Activated T-cell treated with anti-CD3 and anti-CD28 coated beads, Interleukin-2, amount 50 U/mL, for 48 hours (primary cell): ENCODE data around the gene ZNF732.
A peak's percentile ranks its signal among the peaks of the same experiment; 100 is the strongest.
"Not testable (repeated sequence)": the region's sequence is repeated elsewhere in the genome, so short reads cannot be mapped to it uniquely, and the experiment has no call there.

Source experiments
- DNase-seq, 2 experiments: peaks; one replicate each; pipeline ENCODE4 v3.0.0-alpha.2; 2020

The ZNF732 gene

DNA sequence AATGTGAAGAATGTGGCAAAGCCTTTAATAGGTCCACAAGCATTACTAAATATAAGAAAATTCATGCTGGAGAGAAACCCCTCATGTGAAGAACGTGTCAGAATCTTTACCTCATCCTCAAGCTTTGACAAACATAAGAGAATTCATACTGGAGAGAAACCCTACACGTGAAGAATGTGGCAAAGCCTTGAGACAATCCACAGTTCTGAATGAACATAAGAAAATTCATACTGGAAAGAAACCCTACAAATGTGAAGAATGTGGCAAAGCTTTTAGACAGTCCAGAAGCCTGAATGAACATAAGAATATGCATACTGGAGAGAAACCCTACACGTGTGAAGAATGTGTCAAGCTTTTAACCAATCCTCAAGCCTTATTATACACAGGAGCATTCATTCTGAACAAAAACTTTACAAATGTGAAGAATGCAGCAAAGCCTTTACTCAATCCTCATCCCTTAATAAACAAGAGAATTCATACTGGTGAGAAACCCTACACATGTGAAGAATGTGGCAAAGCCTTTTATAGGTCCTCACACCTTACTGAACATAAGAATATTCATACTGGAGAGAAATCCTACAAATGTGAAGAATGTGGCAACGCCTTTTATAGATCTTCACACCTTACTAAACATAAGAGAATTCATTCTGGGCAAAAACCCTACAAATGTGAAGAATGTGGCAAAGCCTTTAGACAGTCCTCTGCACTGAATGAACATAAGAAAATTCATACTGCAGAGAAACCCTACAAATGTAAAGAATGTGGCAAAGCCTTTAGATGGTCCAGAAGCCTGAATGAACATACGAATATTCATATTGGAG, 51.1 kb downstream of the ZNF732 start:
- no peak for DNase-seq

- no peak for DNase-seq
Observed at GRCh38 chr4:252065-252601, 53.1 kb downstream of the ZNF732 start.

DNA sequence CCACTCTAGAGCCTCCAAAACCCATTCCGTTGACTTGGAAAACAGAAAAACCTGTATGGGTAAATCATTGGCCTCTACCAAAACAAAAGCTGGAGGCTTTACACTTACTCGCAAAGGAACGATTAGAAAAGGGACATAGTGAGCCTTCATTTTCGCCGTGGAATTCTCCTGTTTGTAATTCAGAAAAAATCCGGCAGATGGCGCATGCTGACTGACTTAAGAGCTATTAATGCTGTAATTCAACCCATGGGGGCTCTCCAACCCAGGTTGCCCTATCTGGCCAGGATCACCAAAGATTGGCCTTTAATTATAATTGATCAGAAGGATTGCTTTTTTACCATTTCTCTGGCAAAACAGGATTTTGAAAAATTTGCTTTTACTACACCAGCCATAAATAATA, 60.8 kb downstream of the ZNF732 start:
- peak; percentile 62 for DNase-seq

GRCh38 chr4:243426-243825, 61.8 kb downstream of the ZNF732 start:
- DNase-seq: no peak

GRCh38 chr4:242121-242848, 63.0 kb downstream of the ZNF732 start:
- peak; percentile 72 to 74 for DNase-seq

- DNase-seq: not testable (repeated sequence)
Observed at GRCh38 chr4:241411-241810, 63.9 kb downstream of the ZNF732 start.

DNA sequence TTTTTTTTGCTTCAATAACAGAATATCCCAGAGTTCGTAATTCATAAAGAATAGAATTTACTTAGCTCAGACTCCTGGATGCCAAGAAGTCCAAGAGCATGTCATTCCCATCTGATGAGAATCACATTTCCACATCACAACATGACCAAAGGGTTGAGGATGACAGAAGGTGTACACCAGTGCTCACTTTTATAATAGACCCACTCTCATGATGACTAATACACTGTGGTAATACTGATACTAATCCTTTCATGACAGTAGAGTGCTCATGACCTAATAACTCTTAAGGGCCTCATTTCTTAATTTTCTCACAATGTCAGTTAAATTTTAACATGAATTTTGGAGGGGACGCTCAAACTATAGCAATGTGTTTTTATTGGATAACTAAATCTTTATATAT, 69.2 kb downstream of the ZNF732 start:
- no peak for DNase-seq

DNA sequence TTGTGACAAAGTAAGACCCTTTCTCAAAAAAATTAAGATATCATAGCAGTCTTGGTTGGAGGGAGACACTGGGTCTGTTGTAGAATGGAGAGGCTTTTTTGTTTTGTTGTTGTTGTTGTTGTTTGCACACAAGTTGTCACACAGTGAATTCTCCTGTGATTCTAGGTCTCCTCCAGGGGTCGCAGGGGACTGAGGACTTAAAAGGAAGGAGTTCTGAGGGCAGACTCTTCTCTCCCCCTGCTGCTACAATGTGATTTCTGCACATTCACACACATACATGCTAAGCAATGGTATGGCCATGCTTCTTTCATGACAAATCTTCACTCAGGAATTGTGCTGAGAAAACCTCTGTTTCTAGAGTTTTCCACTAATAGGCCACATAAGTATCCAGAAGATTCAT, 71.1 kb downstream of the ZNF732 start:
- no peak for DNase-seq

DNA sequence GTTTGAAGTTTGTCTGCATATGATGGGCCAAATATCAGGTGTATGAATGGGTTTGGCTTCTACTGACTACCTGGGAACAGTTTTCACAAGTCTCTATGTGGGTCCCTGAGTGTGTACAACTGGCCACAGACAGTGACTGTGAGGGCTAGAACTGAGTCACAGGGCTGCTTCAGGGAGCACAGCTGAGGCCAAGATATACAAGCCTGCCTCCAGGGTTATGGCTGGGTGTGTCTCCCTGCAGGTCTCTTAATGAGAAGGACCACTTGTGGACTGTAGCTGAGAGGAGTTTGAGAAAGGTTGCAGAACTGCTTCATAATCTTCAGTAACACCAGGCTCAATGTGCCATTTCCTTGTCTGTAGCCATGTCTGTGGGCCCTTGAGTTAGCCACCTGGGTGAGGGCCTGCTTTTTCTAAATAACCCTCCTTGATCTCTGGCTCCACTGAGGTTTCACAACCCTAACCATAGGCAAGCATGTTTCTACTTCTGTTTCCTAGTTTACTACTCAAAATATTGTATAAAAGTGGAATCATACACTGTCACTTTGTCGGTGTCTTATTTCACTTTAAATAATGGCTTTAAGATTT, 81.3 kb downstream of the ZNF732 start:
- DNase-seq: no peak
